HEK293T (cell line): ENCODE results near the gene EDN3.

ENCODE experiments used
- BHLHE40 ChIP-seq: fragments of 450-650 bp; IDR thresholded peaks from 2 replicates; pipeline ENCODE4 v1.6.1; 2016; ENCODE audit warnings: mild to moderate bottlenecking, moderate library complexity, borderline replicate concordance
- ELF4 ChIP-seq: fragments of 450-650 bp; IDR thresholded peaks from 2 replicates; pipeline ENCODE4 v1.6.1; 2017; ENCODE audit warnings: antibody characterized with exemption
- FOXM1 ChIP-seq: fragments of 450-650 bp; IDR thresholded peaks from 2 replicates; pipeline ENCODE4 v1.6.1; 2017; ENCODE audit warnings: mild to moderate bottlenecking, borderline replicate concordance
- NFRKB ChIP-seq: fragments of 450-650 bp; IDR thresholded peaks from 2 replicates; pipeline ENCODE4 v1.6.1; 2016; ENCODE audit warnings: mild to moderate bottlenecking, moderate library complexity
- SP1 ChIP-seq: fragments of 450-650 bp; IDR thresholded peaks from 2 replicates; pipeline ENCODE4 v1.6.1; 2017
- TARDBP ChIP-seq: fragments of 450-650 bp; IDR thresholded peaks from 2 replicates; pipeline ENCODE4 v1.6.1; 2016
- ZNF384 ChIP-seq: fragments of 450-650 bp; IDR thresholded peaks from 2 replicates; pipeline ENCODE4 v1.6.1; 2016
- TF ChIP-seq, protein P1 (sequence below): fragments of 450-650 bp; IDR thresholded peaks from 2 replicates; pipeline ENCODE4 v1.6.1; 2016

DNA sequence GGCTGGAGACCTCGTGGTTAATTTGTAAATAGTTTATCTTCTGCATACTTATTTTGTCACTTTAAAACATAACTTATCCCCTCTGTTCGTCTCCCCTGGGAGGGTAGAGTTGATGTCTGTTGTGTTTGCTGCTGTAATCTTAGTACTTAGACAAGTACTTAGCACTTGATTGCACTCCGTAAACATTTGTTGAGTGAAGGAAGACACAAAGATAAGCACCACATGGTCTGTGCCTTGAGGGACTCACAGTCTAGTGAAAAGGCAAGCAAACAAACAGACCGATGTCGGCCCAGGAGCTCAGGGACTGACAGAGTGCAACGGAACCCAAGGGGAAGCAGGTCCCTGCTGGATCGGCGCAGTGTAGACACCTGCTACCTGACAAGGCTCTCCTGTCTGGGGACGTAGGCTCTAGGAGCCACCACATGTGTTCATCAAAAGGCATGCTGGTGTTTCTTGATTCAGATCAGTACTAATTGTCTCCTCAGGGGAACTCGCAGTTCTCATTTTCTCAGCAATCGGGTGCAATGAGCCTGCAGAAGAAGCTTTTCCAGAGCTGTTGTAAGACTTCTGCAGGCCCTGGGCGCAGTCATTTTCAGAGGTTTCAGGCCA is 31.4 kb downstream of the EDN3 start:
- no peak for TF ChIP-seq SP1
- TF ChIP-seq ELF4 = no peak
- TF ChIP-seq NFRKB = no peak
- no peak for TF ChIP-seq BHLHE40
- no peak for TF ChIP-seq FOXM1
- no peak for TF ChIP-seq TARDBP
- TF ChIP-seq, protein P1, sequence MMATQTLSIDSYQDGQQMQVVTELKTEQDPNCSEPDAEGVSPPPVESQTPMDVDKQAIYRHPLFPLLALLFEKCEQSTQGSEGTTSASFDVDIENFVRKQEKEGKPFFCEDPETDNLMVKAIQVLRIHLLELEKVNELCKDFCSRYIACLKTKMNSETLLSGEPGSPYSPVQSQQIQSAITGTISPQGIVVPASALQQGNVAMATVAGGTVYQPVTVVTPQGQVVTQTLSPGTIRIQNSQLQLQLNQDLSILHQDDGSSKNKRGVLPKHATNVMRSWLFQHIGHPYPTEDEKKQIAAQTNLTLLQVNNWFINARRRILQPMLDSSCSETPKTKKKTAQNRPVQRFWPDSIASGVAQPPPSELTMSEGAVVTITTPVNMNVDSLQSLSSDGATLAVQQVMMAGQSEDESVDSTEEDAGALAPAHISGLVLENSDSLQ = no peak
- no peak for TF ChIP-seq ZNF384
